Lung (tissue), 12 donors: ENCODE results near the gene GAB2. TPM values are rescaled to one million over a fixed set of nuclear protein-coding genes. Genes with fewer than 3 reads are reported as not detected.
A peak's percentile ranks its signal among the peaks of the same experiment; 100 is the strongest.

Source experiments
- ATAC-seq: fragments of 200-7000 bp; cut with Tn5 transposase; one replicate; pipeline ENCODE4 v1.9.1; 2020; ENCODE audit warnings: moderate number of reproducible peaks; ENCODE audit not compliant: insufficient read depth, low FRiP score
- DNase-seq, 3 donors: peaks; one replicate each; pipeline ENCODE4 v3.0.0-alpha.2; 2013 to 2017
- H3K27ac ChIP-seq, 2 donors: one replicate each; pipeline ENCODE4 v1.5.1; 2013; ENCODE audit warnings: mild to moderate bottlenecking in 2 of 2, moderate library complexity in 2 of 2, control low read depth in 1 of 2, inconsistent platforms in 1 of 2, low read depth in 1 of 2, low read length in 1 of 2
- H3K27me3 ChIP-seq, 3 donors: one replicate each; pipeline ENCODE4 v1.5.1; 2013; ENCODE audit warnings: low read length in 2 of 3; ENCODE audit not compliant: control insufficient read depth in 3 of 3, insufficient read depth in 3 of 3
- H3K36me3 ChIP-seq, 4 donors: one replicate each; pipeline ENCODE4 v1.5.1; 2013; ENCODE audit warnings: low read length in 4 of 4, mild to moderate bottlenecking in 1 of 4, moderate library complexity in 1 of 4; ENCODE audit not compliant: control insufficient read depth in 4 of 4, insufficient read depth in 4 of 4
- H3K4me1 ChIP-seq, 5 donors: one replicate each; pipeline ENCODE4 v1.5.1; 2013; ENCODE audit warnings: low read length in 5 of 5, mild to moderate bottlenecking in 2 of 5, moderate library complexity in 1 of 5; ENCODE audit not compliant: control insufficient read depth in 5 of 5, insufficient read depth in 5 of 5
- H3K4me3 ChIP-seq: one replicate; pipeline ENCODE4 v1.5.1; 2013; ENCODE audit warnings: mild to moderate bottlenecking, control low read depth, moderate library complexity
- H3K9ac ChIP-seq, 2 donors: one replicate each; pipeline ENCODE4 v1.5.1; 2013; ENCODE audit warnings: low read length in 2 of 2, control low read depth in 1 of 2; ENCODE audit not compliant: insufficient read depth in 1 of 2
- H3K9me3 ChIP-seq, 4 donors: one replicate each; pipeline ENCODE4 v1.5.1; 2013; ENCODE audit warnings: low read length in 3 of 4, mild to moderate bottlenecking in 1 of 4, moderate library complexity in 1 of 4; ENCODE audit not compliant: control insufficient read depth in 4 of 4, insufficient read depth in 3 of 4
- CTCF ChIP-seq: IDR thresholded peaks from 2 replicates; pipeline ENCODE4 v1.5.1; 2012; ENCODE audit warnings: mild to moderate bottlenecking; ENCODE audit errors: control extremely low read depth, extremely low read depth
- WGBS, 2 donors: extraction: QIAGEN DNeasy Blood & Tissue Kit; methylation state at CpG; one replicate each; pipeline ENCODE4 v1.1.7; 2013; 5-methylcytosine and 5-hydroxymethylcytosine counted together
- polyA plus RNA-seq, 2 donors: library from polyadenylated mRNA; stranded (reverse); fragments of 200-250 nt; gene quantifications; one replicate each; pipeline ENCODE4 v1.2.1, GENCODE V29; 2013
- total RNA-seq, 2 donors: library from RNA; depleted of rRNA in 1 of 2; stranded (reverse); fragments of >200 nt in 1 of 2; gene quantifications; one replicate each; pipeline ENCODE4 v1.2.1, GENCODE V29; 2014 to 2021
- donor health status: control.
- donor health status: control.
- donor health status: Bipolar disorder and iron deficiency.
- donor health status: healthy.
- donor health status: DM: yes; HTN: yes; CAD: no.

The GAB2 gene
- total and polyA plus RNA-seq, 4 donors: 17.8 to 47.9 (median 23.1) TPM

- no peaks in the 10 kb centered on the region for H3K36me3 ChIP-seq
- WGBS, 2 donors: 37 to 60% methylated on average over 3 of the region's 3 CpGs
- H3K9ac ChIP-seq: peak overlapping the region; percentile 29 to 73
- DNase-seq (no peak), ATAC-seq (no peak)
- TF ChIP-seq CTCF: no peak
- peaks cover 9 to 43% (median 26%) of the 10 kb centered on the region in 5 donors for H3K4me1 ChIP-seq
- H3K9me3 ChIP-seq: no peaks in the 10 kb centered on the region
- H3K27ac ChIP-seq: peak overlapping the region; percentile 64 to 82
- H3K4me3 ChIP-seq: no peak overlapping the region
- no peaks in the 10 kb centered on the region for H3K27me3 ChIP-seq
These were observed 66.4 kb downstream of the GAB2 start for GRCh38 chr11:78351193-78351592.

- peak; percentile 44 to 87 (median 83) for DNase-seq
- no peak for TF ChIP-seq CTCF
- Histone ChIP-seq H3K9ac (peak overlapping the region; percentile 29 to 73), H3K4me3 (no peak overlapping the region), H3K36me3 (no peaks in the 10 kb centered on the region), H3K27ac (peak overlapping the region; percentile 64 to 82), H3K4me1 (peaks cover 9 to 48% (median 26%) of the 10 kb centered on the region in 5 donors), H3K27me3 (no peaks in the 10 kb centered on the region), H3K9me3 (no peaks in the 10 kb centered on the region)
- WGBS, 2 donors: 4 to 7% methylated on average over 7 of the region's 7 CpGs
- peak; percentile 59 for ATAC-seq
These were observed 66.9 kb downstream of the GAB2 start for GRCh38 chr11:78350646-78351165.

- DNase-seq: peak; percentile 65 to 87 (median 86)
- TF ChIP-seq CTCF: no peak
- no peak overlapping the region for H3K4me3 ChIP-seq
- peak overlapping the region; percentile 77 to 83 for H3K27ac ChIP-seq
- H3K9ac ChIP-seq: peak overlapping the region in 1 of 2 donors; percentile 73
- 2 to 7% methylated on average over 6 of the region's 6 CpGs for WGBS, 2 donors
- peak; percentile 21 for ATAC-seq
- H3K4me1 ChIP-seq: peaks cover 7 to 46% (median 26%) of the 10 kb centered on the region in 5 donors
- no peaks in the 10 kb centered on the region for H3K27me3 ChIP-seq
- no peaks in the 10 kb centered on the region for H3K9me3 ChIP-seq
- H3K36me3 ChIP-seq: no peaks in the 10 kb centered on the region
These were observed 67.5 kb downstream of the GAB2 start for GRCh38 chr11:78350091-78350645.

GRCh38 chr11:78349624-78350023, 68.0 kb downstream of the GAB2 start:
- peaks cover 7 to 46% (median 26%) of the 10 kb centered on the region in 5 donors for H3K4me1 ChIP-seq
- H3K4me3 ChIP-seq: no peak overlapping the region
- H3K27me3 ChIP-seq: no peaks in the 10 kb centered on the region
- DNase-seq: peak in 1 of 3 donors; percentile 25
- peak overlapping the region; percentile 64 to 77 for H3K27ac ChIP-seq
- H3K36me3 ChIP-seq: no peaks in the 10 kb centered on the region
- WGBS, 2 donors: 40 to 43% methylated on average over 3 of the region's 3 CpGs
- no peaks in the 10 kb centered on the region for H3K9me3 ChIP-seq
- H3K9ac ChIP-seq: peak overlapping the region in 1 of 2 donors; percentile 73
- no peak for TF ChIP-seq CTCF
- ATAC-seq: no peak
